HG03439 (cell line): ENCODE results near the gene PTPRR.
"Not testable (repeated sequence)": the region's sequence is repeated elsewhere in the genome, so short reads cannot be mapped to it uniquely, and the experiment has no call there.

Experiments used
- ATAC-seq: cut with Tn5 transposase; IDR thresholded peaks from one replicate; pipeline ENCODE4 v1.9.1; 2021; ENCODE audit warnings: mild to moderate bottlenecking, moderate library complexity; ENCODE audit not compliant: unreplicated experiment

The PTPRR gene

DNA sequence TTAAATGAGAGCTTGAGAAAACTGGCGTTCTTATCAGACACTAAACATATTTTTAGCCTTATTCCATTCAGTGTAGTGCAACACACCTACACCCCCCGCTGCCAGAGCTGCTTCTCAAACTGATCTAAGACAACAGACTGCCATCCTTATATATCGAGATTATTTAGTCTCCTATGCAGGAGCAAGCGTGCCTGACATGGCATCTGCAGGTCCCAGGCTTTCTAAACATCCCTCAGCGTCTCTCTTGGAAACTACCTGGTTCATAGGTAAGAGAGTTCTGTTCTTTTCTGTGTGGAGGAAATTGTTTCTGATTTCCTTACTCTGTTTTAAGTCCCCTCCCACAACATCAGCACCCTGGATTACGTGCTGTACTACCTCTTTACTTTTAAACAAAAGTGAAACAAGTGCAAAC, 166.2 kb downstream of the PTPRR start:
- no peak for ATAC-seq

DNA sequence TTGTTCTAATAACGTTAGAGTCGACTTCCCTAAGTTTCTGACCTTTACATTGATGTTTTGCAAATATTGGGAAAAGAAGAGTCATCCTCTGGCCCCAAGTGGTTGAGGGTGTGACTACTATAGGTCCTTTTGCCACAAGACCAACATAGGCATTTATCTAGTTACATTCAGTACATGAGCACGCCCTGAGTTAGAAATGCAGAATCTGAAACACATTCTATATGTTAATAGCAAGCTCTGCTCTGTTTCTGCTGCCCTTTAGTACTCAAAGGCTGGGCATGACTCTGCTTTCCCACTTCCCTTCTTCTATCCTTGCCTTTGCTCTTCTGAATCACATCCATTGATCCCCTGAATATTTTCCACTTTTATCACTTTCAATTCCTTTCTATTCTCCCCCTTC, 168.2 kb downstream of the PTPRR start:
- no peak for ATAC-seq

DNA sequence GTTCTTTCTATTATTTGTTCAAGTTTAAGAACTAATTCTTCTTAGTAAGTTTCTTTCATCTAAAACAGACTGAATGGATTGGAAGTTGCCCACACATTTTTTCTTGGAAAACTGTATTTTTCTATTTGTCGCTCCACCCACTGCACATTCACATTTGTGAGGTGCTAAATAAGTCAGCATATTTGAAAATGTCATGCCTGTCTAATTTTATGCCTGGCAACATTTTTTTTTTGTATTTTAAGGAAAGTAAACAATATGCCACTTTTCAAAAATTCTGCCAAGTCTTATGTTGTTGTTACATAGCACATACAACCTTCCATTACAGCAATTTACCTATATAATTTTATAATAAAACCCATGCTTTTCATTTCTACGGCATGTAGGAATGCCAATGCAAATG, 170.6 kb downstream of the PTPRR start:
- ATAC-seq, result no peak

DNA sequence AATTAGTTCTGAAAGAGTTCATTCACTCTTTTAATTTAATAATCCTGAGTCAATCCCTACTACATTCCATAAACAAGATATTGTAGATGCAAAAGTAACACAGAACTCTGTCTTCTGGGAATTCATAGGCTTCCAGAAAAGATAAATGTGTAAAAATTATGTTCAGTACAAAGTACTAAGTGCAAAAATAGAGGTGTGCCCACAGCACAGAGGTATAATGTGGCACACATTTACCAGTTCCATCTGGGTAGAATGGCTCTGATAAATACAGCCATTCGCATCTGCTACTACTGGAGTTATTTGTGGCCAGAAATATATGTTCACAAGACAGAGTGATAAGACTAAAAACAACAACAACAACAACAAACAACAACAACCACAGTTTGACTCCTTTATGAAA, 171.7 kb downstream of the PTPRR start:
- no peak for ATAC-seq

DNA sequence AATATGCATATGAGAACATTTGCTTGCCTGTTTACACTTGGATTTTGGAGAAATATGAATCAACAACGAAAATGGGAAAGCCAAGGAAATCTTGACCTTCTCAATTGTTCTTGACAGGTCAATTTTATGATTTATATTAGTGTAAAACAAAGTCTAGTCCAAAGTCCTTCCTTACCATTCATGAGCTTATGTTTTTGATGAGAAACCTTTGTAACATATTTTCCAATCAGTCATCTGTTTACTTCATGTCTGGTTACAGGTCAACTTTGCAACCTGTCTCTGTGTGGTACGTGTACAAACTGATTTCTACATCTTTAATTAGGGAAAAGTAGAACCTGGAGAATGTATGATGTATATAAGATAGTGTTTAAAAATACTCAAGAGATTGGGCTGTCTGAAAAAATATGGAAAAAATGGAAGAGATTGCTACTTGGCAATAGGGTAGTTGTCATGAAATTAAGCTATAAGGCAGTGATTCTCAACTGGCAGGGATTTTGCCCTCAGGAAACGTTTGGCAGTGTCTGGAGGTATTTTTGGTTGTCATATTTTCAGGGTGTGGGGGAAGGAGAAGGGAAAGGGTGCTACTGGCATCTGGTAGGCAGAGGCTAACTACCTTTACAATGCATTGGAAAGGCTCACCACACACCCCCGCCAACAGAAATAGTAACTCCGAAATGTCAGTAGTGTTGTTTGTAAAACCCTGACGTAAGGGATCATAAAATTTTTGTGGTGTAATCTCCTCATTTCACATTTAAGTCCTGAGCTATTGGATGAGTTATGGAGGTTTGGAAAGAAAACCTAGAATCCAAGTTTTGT, 172.9 kb downstream of the PTPRR start:
- no peak for ATAC-seq

DNA sequence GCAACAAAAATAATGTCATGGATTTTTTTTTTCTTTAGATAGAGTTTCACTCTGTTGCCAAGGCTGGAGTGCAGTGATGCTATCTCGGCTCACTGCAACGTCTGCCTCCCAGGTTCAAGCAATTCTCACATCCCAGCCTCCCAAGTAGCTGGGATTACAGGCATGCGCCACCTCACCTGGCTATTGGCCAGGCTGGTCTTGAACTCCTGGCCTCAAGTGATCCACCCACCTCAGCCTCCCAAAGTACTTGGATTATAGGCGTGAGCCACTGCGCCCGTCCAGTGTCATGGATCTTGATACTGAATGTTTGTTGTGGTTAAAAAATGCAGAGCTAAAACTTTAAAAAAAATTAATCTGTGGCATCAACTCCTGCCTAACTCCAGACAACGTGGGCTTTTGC, 175.5 kb downstream of the PTPRR start:
- no peak for ATAC-seq

DNA sequence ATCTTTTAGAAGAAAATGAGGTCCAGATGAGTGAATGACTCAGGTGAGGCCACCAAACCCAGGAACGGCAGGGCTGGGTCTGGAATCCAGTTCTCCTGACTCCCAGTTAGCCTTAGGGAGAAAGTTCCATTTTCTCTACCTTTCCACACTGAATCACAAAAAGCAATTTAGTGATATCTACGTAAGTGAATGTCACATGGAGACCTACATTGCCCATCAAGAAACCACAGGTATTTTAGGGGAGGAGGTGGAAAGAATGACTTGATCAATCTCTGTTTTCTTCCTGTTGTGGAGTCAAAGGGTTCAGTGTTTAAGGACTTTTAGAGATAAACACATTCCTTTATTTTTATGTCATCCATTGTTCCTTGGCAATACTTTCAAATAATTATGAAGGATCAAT, 176.4 kb downstream of the PTPRR start:
- ATAC-seq, result no peak

DNA sequence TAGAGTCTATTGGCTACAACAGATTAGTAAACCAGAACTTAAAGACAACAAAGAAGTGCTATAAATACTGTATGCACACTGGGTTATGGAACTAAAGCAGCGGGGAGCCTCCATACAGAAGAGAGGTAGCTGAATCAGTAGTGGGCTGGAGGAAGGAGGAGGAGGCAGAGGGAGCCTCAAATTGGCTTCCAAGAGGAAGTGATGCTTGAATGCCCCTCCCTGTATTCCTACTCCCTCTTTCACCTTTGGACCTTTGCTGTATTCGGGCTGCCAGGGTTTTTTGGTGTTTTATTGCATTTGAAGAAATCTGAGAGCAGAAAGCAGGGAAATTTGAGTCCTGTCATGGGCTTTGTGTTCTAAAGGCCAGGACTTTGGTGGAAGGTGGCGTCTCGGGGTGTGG, 179.3 kb downstream of the PTPRR start:
- ATAC-seq, result no peak

DNA sequence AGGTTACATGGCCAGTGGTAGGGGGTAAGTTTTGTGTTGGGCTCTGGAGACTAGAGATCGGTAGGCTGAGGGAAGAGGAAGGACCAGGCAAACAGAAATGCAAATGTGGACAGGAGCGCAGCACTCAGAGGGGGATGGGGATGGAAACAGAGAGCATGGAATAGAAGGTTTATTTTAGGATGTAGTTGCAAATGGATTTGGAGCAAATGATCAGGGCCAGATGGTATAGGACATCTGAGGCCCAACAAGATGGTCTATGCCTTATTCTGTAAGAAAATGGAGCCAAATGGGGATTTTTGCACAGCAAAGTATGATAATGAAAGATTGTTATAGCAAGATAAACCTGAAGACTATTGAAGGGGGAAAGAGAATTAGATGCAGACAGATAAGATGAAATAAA, 180.8 kb downstream of the PTPRR start:
- no peak for ATAC-seq

DNA sequence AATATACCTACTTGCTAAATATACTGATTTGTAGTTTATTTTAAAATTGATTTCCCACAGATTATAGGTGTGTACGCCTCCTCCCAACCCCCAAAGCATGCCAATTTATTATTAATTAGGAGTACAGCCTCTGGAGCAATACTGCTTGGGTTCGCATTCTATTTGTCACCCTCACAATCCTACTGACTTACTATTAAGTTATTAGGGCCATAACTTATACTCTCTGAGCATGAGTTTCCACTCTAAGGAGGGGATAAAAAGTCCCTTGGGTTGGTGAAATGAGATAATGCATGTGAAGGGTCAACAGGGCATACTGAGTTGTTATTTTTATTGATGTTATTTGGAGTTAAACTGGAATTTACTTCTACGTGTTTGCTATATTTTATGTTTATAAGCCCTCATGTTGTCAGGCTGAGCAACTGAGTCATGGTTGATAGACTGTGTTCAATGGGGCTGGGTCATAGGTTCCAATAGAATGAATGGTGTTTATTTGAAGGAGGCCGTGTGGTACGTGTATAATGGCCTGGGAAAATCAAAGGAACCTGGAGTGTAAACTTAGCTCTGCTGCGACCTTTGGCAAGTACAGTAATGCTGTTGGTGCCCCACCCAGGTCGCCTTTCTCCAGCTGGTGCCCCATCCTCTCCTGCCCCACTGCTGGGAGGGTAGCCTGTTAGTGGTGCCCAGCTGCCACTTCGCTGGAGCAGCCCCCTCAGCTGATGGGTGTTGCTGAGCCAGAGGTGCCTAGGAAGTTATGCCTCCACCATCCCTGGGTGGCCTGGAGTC, 184.0 kb downstream of the PTPRR start:
- no peak for ATAC-seq

DNA sequence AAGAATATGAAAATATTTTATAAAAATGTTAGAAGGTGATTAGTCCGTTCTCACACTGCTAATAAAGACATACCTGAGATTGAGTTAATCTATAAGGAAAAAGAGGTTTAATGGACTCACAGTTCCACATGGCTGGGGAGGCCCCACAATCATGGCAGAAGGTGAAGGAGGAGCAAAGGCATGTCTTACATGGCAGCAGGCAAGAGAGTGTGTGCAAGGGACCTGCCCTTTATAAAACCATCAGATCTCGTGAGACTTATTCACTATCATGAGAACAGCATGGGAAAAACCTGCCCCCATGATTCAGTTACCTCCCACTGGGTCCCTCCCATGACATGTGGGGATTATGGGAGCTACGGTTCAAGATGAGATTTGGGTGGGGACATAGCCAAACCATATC, 185.3 kb downstream of the PTPRR start:
- not testable (repeated sequence) for ATAC-seq

DNA sequence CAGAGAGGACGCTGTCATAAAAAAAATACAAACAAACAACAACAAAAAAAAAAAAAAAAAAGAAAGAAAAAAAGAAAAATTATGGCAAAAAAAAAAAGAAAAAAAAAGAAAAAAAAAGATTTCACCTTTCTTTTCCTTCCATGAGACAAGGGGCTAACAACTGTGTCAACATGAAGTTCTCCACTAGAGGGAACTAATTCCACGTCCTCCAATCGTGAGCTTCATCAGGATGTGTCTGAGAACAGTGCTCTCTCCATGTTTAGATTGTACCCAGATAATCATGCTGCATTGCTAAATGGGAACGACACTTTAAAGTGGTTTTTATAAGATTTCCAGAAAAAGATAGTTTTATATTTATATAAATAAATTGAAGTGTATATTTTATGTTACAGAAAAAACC, 187.2 kb downstream of the PTPRR start:
- peak; percentile 91 for ATAC-seq

DNA sequence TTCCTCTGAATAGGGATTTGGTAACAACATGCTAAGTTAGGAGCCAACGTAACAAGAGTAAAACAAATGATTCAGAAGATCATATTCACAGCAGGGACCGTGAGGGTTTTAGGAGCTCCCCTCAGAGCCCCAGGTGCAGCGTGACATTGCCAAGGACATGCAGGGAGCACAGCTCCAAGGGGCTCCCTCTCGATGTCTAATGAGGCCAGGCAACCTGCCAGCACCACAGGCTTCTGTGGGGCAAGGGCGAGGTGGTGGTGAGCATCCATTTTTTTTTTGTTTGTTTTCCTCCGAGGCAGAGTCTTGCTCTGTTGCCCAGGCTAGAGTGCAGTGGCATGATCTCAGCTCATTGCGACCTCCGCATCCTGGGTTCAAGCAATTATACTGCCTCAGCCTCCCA, 188.3 kb downstream of the PTPRR start:
- ATAC-seq, result no peak

DNA sequence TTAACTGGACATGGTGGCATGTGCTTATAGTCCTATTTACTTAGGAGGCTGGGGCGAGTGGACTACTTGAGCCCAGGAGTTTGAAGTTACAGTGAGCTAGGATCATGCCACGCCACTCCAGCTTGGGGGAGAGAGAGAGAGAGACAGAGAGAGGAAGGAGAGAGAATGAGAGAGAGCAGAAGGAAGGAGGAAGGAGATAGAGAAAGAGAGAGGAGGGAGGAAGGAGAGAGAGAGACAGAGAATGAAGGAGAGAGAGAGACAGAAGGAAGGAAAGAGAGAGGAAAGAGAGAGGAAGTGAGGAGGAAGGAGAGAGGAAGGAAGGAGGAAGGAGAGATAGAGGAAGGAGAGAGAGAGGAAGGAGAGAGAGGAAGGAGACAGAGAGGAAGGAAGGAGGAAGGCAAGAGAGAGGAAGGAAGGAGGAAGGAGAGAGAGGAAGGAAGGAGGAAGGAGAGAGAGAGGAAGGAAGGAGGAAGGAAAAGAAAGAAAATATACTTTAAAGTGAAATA, 189.8 kb downstream of the PTPRR start:
- no peak for ATAC-seq

DNA sequence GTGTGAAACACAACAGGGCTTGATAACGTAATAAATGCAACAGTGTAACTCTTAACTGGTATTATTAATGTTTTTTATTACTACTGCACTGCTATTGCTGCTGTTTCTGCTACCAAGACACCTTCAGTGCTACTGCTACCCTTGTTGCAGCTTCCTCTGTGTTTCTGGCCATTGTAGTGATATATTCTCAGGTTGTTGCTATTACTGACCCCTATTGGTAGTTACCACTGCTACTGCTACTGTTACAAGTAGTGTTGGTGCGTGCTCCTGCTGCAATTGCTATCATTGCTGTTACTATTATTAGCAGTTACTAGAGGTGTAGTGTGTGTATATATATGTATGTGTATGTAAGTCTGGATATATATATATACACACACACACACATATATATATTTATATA, 196.1 kb downstream of the PTPRR start:
- no peak for ATAC-seq

DNA sequence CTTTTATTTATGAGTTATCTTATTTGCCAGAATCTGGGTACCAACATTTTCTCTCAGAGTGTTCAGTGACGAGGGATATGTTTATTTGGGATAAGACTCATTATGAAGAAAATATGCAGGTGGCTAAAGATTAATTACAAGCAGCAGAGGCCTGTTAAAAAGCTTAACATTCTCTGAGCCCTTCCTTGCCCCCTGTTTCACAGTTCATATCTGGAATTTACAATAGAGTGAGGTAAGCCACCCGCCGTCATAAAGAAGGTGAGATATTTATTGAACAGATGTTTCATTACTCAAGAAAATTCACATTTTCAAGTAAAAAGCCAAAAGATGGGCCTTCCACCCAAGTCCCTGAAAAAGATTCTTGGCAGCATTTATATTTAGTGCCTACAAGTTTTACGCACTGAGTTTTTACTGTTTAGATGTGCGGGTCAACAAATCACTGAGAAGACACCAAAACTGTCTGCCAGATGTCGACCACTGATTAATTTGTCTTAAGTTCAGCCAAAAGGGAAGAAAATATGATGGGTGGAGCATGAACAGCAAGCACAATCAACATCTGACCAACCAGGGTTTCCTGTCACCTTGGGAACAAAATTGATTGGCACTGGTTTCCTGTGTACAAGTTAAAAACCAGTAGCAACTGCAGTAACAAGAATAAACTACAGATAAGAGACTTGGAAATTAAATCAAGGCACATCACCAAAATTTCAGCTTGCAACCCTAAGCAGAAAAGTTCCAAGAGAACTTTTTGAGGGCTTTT, 197.8 kb downstream of the PTPRR start:
- ATAC-seq, result no peak

DNA sequence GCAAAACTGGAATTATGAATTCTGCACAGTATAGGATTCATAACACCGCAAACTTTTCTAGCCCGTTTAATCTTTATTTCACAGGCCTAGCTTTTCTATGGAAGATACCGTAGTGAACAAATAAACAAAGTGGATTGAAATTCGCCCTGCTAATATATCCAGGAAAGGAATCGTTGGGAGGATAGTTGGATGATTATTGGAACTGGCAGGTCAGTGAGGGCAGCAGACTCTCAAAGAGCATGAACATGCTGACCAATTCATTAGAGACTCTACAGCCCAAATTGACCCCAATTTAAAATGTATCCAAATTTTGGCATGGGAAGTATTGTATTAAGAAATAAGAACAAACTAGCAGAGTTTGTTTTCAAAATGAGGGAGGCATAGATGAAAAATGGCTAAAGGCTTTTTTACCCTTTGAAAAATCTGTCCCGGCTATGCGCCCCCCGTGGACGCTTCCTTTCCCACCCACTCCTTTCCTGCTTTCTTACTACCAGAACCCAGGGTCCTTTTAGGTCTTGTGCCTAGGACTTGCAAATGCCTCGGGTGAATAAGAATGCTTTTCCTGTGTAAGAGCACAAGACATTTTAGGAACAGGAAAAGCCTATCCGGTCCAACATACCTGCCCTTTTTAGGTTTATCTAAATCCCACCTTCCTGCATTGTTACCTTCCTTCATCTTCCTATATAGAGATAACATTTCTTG, 198.7 kb downstream of the PTPRR start:
- no peak for ATAC-seq

DNA sequence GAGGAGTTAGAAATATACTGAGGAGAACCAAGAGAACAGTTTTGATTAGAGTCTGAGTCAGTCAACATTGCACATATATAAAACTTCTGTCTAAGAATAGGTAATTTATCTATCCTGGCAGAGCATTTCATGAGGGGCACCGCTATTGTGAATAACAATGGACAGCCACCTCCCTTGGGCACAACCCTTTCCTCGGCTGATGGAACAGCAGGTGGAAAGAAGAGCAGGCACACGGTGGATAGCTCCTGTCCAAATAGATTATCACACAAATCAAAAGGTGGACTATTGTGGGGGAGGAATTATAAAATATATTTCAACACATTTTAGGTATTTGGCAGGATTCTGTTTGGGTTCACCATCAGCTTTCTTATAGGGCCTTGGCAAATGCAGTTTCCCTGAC, 199.3 kb downstream of the PTPRR start:
- no peak for ATAC-seq

DNA sequence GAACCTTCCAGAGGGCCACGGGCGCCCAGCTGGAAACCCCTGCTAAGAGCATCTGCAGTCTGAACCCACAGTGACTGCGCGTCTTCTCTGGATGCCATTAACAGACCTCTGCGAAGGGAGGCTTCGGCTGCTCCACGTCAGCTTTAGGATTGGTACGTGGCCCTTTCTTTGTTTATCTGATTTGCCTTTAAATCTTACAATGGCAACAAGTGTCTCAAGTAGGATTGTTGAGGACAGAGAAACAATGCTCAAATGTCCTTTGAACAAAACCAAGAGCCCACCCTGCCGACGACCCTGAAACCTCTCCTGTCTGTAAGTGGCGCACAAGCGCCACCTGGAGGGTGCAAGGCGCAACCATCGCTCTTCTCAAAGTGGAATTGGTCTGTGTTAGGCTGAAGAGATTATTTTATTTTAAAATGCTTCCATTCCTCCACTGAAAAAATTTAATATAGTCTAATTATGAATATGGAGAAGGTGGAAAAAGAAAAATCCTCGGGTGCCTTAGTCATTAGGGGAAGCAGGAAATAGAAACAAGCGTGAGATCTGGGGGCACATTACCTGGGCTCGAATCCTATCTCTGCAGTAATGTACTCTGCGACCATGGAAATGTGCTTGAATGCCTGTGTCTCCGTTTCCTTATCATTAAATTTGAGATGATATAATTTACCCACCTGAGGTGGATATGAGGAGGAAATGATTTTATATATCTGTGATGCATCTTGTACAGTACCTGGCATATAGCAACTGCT, 200.7 kb downstream of the PTPRR start:
- ATAC-seq, result no peak

DNA sequence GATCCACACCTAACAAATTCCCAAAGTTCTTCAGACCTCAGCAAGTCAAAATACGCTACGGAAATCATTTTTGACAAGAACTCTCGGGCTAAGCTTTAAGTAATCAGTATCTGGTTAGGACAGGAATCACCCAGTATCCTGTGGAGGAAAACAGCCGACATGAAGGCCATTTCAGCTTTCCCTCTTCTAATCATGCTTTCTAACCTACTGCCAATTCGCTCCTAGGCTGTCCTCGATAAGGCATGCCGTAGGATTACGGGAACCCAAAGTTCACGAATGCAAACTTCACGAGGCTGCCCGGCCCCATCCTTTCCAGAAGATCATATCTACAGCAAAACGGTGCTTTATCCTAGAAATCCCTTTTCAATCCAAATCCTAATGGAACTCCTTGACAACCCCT, 201.5 kb downstream of the PTPRR start:
- no peak for ATAC-seq
